ENCODE data around the gene XPR1. TPM values are rescaled to one million over a fixed set of nuclear protein-coding genes. Genes with fewer than 3 reads are reported as not detected.
"Not testable (repeated sequence)": the region's sequence is repeated elsewhere in the genome, so short reads cannot be mapped to it uniquely, and the experiment has no call there.

Gene XPR1
- total RNA-seq, 1 experiment from 2014 or later: 29.8 TPM

DNA sequence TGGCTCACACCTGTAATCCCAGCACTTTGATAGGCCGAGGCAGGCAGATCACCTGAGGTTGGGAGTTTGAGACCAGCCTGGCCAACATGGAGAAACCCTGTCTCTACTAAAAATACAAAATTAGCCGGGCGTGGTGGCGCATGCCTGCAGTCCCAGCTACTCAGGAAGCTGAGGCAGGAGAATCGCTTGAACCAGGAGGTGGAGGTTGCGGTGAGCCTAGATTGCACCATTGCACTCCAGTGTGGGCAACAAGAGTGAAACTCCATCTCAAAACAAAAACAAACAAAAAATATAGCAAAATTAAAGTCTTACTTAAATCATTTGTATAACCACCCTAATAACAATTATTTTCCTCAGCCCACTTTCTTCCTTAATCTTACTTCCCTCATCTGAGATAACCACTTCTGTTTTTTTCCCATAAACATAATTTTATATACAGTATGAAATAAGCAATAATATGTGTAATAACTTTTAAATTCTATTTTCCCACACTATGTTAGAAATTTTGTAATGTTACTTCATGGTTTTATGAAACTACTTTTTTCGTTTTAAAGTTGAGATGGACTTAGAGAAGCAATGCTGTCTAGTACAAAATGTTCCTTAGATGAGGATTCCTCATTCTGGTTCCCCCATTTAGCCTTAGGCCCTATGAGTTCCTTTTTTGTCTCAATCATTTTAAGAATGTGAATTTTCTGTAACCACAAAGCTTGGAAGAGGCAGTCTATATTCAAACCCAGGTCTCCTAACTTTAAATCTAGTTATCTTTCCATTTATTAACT, 226.3 kb downstream of the XPR1 start:
- H3K4me1 ChIP-seq; H3K27ac ChIP-seq; DNase-seq; H3K4me3 ChIP-seq; H3K27me3 ChIP-seq; H3K36me3 ChIP-seq; H3K9me3 ChIP-seq (replicated peaks): not testable (repeated sequence)

- H3K27me3 ChIP-seq: no peaks in the 10 kb centered on the region
- H3K27ac ChIP-seq: no peak overlapping the region
- DNase-seq: no peak
- no peaks in the 10 kb centered on the region for H3K9me3 ChIP-seq (replicated peaks)
- H3K4me3 ChIP-seq: no peak overlapping the region
- H3K36me3 ChIP-seq: no peaks in the 10 kb centered on the region; the same call in 1 of the 2 replicates
- H3K4me1 ChIP-seq: peaks cover 2% of the 10 kb centered on the region; the same call in 1 of the 2 replicates
These were observed 227.5 kb downstream of the XPR1 start for GRCh38 chr1:180859306-180859705.

GRCh38 chr1:180860535-180860934, 228.7 kb downstream of the XPR1 start:
- Histone ChIP-seq H3K36me3 (no peaks in the 10 kb centered on the region; the same call in 1 of the 2 replicates), H3K27ac (no peak overlapping the region), H3K9me3 (replicated peaks) (no peaks in the 10 kb centered on the region), H3K4me1 (no peaks in the 10 kb centered on the region), H3K4me3 (no peak overlapping the region), H3K27me3 (no peaks in the 10 kb centered on the region)
- DNase-seq: no peak

GRCh38 chr1:180862305-180862704, 230.5 kb downstream of the XPR1 start:
- H3K4me3 ChIP-seq: no peak overlapping the region
- no peak overlapping the region for H3K27ac ChIP-seq
- H3K27me3 ChIP-seq: no peaks in the 10 kb centered on the region
- no peaks in the 10 kb centered on the region for H3K4me1 ChIP-seq
- no peaks in the 10 kb centered on the region for H3K9me3 ChIP-seq (replicated peaks)
- no peak for DNase-seq
- no peaks in the 10 kb centered on the region for H3K36me3 ChIP-seq

DNA sequence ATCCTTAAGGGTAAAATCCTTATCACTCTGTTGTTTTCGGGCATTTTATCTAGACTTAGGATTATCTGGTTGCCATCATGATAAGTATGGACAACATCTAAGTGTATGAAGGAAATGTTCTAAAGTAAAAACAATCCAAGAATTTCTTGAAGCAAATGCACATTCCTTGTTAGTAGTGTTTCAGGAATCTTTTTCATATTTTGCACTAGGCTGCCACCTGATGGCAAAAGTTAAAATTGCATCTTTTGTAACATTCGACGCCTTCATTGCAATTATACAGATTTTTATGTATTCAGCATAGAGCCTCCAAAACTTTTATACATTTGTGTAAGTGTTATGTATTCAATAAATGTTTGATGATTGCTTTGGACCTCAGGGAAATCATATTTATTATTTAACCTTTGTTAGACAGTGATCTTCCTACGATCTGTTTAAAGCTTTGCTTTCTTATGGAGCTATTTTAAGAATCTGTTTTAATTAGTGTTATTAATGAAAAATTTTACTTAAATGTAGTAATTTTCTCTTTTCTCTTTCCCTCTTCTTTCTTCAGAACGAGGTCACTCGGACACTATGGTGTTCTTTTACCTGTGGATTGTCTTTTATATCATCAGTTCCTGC, 231.4 kb downstream of the XPR1 start:
- Histone ChIP-seq H3K27me3 (no peaks in the 10 kb centered on the region), H3K36me3 (no peaks in the 10 kb centered on the region)
- peak; percentile 8 to 75 for DNase-seq

GRCh38 chr1:180881806-180882509, 250.1 kb downstream of the XPR1 start:
- Histone ChIP-seq H3K9me3 (replicated peaks) (no peaks in the 10 kb centered on the region), H3K27me3 (no peaks in the 10 kb centered on the region), H3K4me3 (no peak overlapping the region), H3K36me3 (no peaks in the 10 kb centered on the region), H3K4me1 (peaks cover 7% of the 10 kb centered on the region; the same call in 1 of the 2 replicates), H3K27ac (no peak overlapping the region)
- peak in 1 of 2 experiments; percentile 65 for DNase-seq

More for the DNA sequence above, 231.4 kb downstream of the XPR1 start:
- Histone ChIP-seq H3K4me3 (no peak overlapping the region), H3K9me3 (replicated peaks) (no peaks in the 10 kb centered on the region), H3K27ac (no peak overlapping the region), H3K4me1 (no peaks in the 10 kb centered on the region)

- no peaks in the 10 kb centered on the region for H3K36me3 ChIP-seq
- H3K9me3 ChIP-seq (replicated peaks): no peaks in the 10 kb centered on the region
- DNase-seq: no peak
- no peak overlapping the region for H3K27ac ChIP-seq
- H3K27me3 ChIP-seq: no peaks in the 10 kb centered on the region
- no peak overlapping the region for H3K4me3 ChIP-seq
- peaks cover 7% of the 10 kb centered on the region; the same call in 1 of the 2 replicates for H3K4me1 ChIP-seq
These were observed 252.9 kb downstream of the XPR1 start for GRCh38 chr1:180884588-180885300.

DNA sequence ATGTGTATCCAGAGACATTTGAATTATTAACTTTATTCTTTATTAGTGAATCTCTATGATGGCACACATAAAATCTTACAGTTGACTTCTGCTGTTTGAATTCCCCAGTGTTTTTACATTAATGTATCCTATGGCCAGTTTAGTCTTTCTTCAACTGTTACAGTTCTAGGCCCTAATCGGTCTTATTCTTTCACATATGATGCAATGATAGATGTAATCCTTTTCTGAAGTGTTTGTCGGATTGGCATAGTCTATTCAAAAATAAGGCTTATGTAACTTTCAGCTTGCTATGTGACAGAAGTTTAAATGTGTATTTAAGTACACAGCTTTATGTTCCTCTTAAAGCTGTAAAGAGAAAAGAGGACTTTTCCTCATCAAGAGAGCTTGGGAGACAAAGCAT, 254.5 kb downstream of the XPR1 start:
- DNase-seq: no peak
- H3K9me3 ChIP-seq (replicated peaks): no peaks in the 10 kb centered on the region
- H3K27me3 ChIP-seq: no peaks in the 10 kb centered on the region
- H3K4me3 ChIP-seq: no peak overlapping the region
- H3K4me1 ChIP-seq: peaks cover 7% of the 10 kb centered on the region; the same call in 1 of the 2 replicates
- H3K36me3 ChIP-seq: no peaks in the 10 kb centered on the region
- no peak overlapping the region for H3K27ac ChIP-seq

DNA sequence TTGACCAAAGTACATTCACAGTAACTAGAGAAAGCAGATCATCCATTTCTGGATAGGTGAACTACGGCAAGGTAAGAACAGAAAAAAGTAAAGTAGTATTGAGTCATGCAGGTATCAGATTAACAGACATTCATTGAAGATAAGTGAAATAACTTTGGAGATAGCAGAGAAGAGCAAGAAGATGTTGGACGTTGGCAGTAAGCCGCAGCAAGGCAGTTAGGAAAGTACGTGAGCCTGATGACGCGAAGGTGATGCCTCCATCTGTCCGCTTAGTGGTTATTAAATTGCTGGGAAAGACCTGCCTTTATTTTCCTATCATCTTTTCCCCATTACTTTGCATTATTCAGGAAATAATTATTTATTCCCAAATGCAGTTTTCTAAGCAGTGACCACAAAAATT, 256.0 kb downstream of the XPR1 start:
- H3K4me1 ChIP-seq: no peaks in the 10 kb centered on the region
- no peaks in the 10 kb centered on the region for H3K9me3 ChIP-seq (replicated peaks)
- no peak overlapping the region for H3K4me3 ChIP-seq
- H3K27me3 ChIP-seq: no peaks in the 10 kb centered on the region
- no peak for DNase-seq
- no peaks in the 10 kb centered on the region for H3K36me3 ChIP-seq
- H3K27ac ChIP-seq: no peak overlapping the region

DNA sequence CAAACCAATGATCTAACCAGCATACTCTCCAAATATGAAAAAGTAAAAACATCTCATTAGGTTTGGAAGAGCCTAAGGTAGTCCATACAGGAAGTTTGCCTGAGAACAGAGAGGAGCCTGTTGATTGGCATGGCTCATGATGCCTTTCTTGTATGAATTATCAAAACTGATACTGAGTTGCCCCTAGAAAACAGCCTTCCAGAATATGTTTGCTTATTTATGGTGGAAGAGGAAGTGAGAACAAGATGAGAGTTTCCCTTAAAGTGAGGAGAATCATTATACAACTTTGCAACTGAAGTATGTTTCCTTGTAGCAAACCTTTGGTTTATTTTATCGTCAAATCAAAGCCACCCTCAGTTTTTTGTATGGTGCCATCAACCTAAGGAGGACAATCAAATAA, 257.0 kb downstream of the XPR1 start:
- Histone ChIP-seq H3K9me3 (replicated peaks) (no peaks in the 10 kb centered on the region), H3K27me3 (no peaks in the 10 kb centered on the region), H3K4me1 (no peaks in the 10 kb centered on the region), H3K27ac (no peak overlapping the region), H3K36me3 (no peaks in the 10 kb centered on the region), H3K4me3 (no peak overlapping the region)
- DNase-seq: no peak

- no peak for DNase-seq
- Histone ChIP-seq H3K4me3 (no peak overlapping the region), H3K27me3 (no peaks in the 10 kb centered on the region), H3K4me1 (no peaks in the 10 kb centered on the region), H3K36me3 (no peaks in the 10 kb centered on the region), H3K27ac (no peak overlapping the region), H3K9me3 (replicated peaks) (no peaks in the 10 kb centered on the region)
These were observed 257.5 kb downstream of the XPR1 start for GRCh38 chr1:180889325-180889724.

GRCh38 chr1:180892272-180892671, 260.4 kb downstream of the XPR1 start:
- H3K27me3 ChIP-seq: no peaks in the 10 kb centered on the region
- H3K36me3 ChIP-seq: no peaks in the 10 kb centered on the region
- H3K27ac ChIP-seq: no peak overlapping the region
- H3K9me3 ChIP-seq (replicated peaks): no peaks in the 10 kb centered on the region
- no peak overlapping the region for H3K4me3 ChIP-seq
- H3K4me1 ChIP-seq: no peaks in the 10 kb centered on the region
- no peak for DNase-seq

DNA sequence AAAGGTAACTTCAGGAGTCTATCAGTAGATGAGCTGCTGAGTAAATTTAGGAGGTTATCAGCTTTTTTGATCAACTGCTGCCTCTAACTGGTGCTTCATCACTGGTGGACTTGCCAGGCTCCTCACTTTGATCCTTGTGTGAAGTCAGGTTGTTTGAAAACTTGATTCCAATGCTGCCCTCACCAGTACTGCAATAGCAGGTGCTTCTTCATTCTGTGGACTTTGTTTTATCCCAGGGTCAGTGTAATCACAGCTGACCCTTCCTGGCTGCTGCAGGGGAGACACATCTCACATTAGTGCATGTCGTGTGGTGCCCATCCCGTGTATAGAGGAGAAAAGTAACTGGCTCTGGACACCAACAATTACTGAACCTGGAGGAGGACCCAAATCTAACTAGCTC, 260.9 kb downstream of the XPR1 start:
- no peak for DNase-seq

GRCh38 chr1:180893614-180894013, 261.8 kb downstream of the XPR1 start:
- no peaks in the 10 kb centered on the region for H3K9me3 ChIP-seq (replicated peaks)
- H3K27ac ChIP-seq: no peak overlapping the region
- no peaks in the 10 kb centered on the region for H3K27me3 ChIP-seq
- H3K4me1 ChIP-seq: no peaks in the 10 kb centered on the region
- no peak for DNase-seq
- H3K4me3 ChIP-seq: no peak overlapping the region
- no peaks in the 10 kb centered on the region for H3K36me3 ChIP-seq

More for the DNA sequence above, 260.9 kb downstream of the XPR1 start:
- Histone ChIP-seq H3K9me3 (replicated peaks) (no peaks in the 10 kb centered on the region), H3K27me3 (no peaks in the 10 kb centered on the region), H3K4me1 (no peaks in the 10 kb centered on the region), H3K36me3 (no peaks in the 10 kb centered on the region), H3K27ac (no peak overlapping the region), H3K4me3 (no peak overlapping the region)

DNA sequence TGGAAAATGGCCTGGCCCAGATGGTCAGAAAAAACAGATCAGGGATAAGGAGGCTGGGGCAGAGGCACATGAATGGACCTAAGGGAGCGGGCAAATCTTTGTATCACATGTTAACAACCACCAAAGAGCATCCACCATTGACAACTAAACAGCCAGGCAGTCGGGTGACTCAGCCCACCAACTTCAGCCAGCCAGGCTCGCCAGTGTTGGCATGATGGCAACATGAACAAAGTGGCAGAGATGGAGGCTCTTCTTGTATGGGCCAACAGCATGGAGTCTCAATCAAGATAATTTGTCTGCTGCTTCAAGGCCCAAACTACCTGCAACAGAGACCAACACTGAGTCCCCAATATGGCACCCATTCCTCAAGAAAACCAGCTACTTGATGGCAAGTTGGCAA, 264.3 kb downstream of the XPR1 start:
- Histone ChIP-seq H3K4me1 (no peaks in the 10 kb centered on the region), H3K4me3 (no peak overlapping the region), H3K27me3 (no peaks in the 10 kb centered on the region), H3K36me3 (no peaks in the 10 kb centered on the region), H3K9me3 (replicated peaks) (no peaks in the 10 kb centered on the region), H3K27ac (no peak overlapping the region)
- no peak for DNase-seq

Measured in SJCRH30 (cell line).